Small intestine (tissue), 7 donors: ENCODE results near the gene RHBDD1. TPM values are rescaled to one million over a fixed set of nuclear protein-coding genes. Genes with fewer than 3 reads are reported as not detected.
A peak's percentile ranks its signal among the peaks of the same experiment; 100 is the strongest.

Source experiments
- DNase-seq, 2 donors: peaks; one replicate each; pipeline versions ENCODE4 v3.0.0 to v3.0.0-alpha.2; 2013
- FAIRE-seq: peaks from 2 replicates; lab custom pipeline; 2012; peaks lifted over from hg19 to GRCh38; lab: Jason Lieb, UNC
- H3K27ac ChIP-seq, 3 donors: one replicate each; pipeline ENCODE4 v1.5.1; 2013; ENCODE audit warnings: low read length in 2 of 3, mild to moderate bottlenecking in 2 of 3, control low read depth in 1 of 3, inconsistent platforms in 1 of 3, low read depth in 1 of 3, moderate library complexity in 1 of 3
- H3K27me3 ChIP-seq, 3 donors: one replicate each; pipeline ENCODE4 v1.6.1; 2013; ENCODE audit warnings: low read length in 3 of 3, inconsistent platforms in 1 of 3; ENCODE audit not compliant: control insufficient read depth in 3 of 3, insufficient read depth in 3 of 3
- H3K36me3 ChIP-seq, 3 donors: one replicate each; pipeline ENCODE4 v1.6.1; 2013; ENCODE audit warnings: low read length in 3 of 3, inconsistent platforms in 1 of 3, low read depth in 1 of 3, mild to moderate bottlenecking in 1 of 3, moderate library complexity in 1 of 3; ENCODE audit not compliant: control insufficient read depth in 3 of 3, insufficient read depth in 2 of 3
- H3K4me1 ChIP-seq, 3 donors: one replicate each; pipeline ENCODE4 v1.6.1; 2013; ENCODE audit warnings: low read length in 2 of 3, inconsistent platforms in 1 of 3, low read depth in 1 of 3, mild to moderate bottlenecking in 1 of 3, moderate library complexity in 1 of 3; ENCODE audit not compliant: control insufficient read depth in 3 of 3, insufficient read depth in 2 of 3
- H3K4me3 ChIP-seq, 3 donors: one replicate each; pipeline ENCODE4 v1.5.1; 2013; ENCODE audit warnings: low read length in 3 of 3, control low read depth in 1 of 3, inconsistent platforms in 1 of 3, low read depth in 1 of 3, mild to moderate bottlenecking in 1 of 3, moderate library complexity in 1 of 3
- H3K9me3 ChIP-seq, 2 donors: one replicate each; pipeline ENCODE4 v1.6.1; 2013; ENCODE audit warnings: low read depth in 1 of 2, low read length in 1 of 2; ENCODE audit not compliant: control insufficient read depth in 2 of 2, insufficient read depth in 1 of 2
- WGBS, 3 donors: extraction: QIAGEN DNeasy Blood & Tissue Kit; methylation state at CpG; one replicate each; pipeline ENCODE4 v1.1.7; 2013; 5-methylcytosine and 5-hydroxymethylcytosine counted together
- polyA plus RNA-seq, 4 donors: library from polyadenylated mRNA; stranded (reverse) in 3 of 4; unstranded in 1 of 4; fragments of 200-250 nt in 3 of 4; fragments of 120-200 nt in 1 of 4; gene quantifications; one replicate each; pipeline versions ENCODE4 v1.2.1 to v1.2.3, GENCODE V29; 2013
- donor health status: healthy with polysubstance abuse.
- donor health status: control.
- donor health status: control.
- donor health status: Bipolar disorder and iron deficiency.
- donor health status: healthy.

Gene RHBDD1
- polyA plus RNA-seq, 4 donors, result 3.1 to 23.4 (median 8.7) TPM

GRCh38 chr2:226792155-226792881 lies 43.5 kb upstream of the RHBDD1 start:
- FAIRE-seq (no peak), DNase-seq (peak; percentile 46 to 54)
- no peaks in the 10 kb centered on the region for H3K27me3 ChIP-seq
- H3K4me1 ChIP-seq, result peaks cover 2 to 45% (median 7%) of the 10 kb centered on the region in 3 donors
- peaks cover 0 to 2% of the 10 kb centered on the region in 2 donors for H3K9me3 ChIP-seq
- WGBS, 3 donors, result 44 to 54% (median 44%) methylated on average over 7 of the region's 7 CpGs
- peak overlapping the region in 2 of 3 donors; percentile 67 to 93 for H3K4me3 ChIP-seq
- H3K27ac ChIP-seq, result peak overlapping the region; percentile 92 to 94 (median 93)
- peaks cover 0 to 27% (median 0%) of the 10 kb centered on the region in 3 donors for H3K36me3 ChIP-seq

DNA sequence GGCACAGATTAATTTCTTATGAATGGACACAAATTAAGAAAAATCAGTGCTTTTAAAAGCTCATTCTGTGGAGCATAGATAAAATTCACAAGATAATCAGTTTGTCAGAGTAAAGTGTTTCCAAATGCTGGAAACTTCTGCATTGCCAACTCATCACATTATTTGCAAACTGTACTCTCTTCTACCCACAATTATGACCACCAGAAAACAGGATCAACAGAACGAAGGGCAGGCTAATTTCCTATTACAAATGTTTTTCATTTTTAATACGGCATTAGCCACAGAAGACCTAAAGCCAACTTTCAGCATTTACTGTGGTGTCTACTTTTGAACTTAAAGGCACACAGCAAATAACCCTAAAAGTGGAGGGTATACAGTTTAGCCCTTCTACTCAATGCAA lies 42.2 kb upstream of the RHBDD1 start:
- 45 to 71% (median 60%) methylated on average over 2 of the region's 2 CpGs for WGBS, 3 donors
- H3K9me3 ChIP-seq, result peaks cover 0 to 6% of the 10 kb centered on the region in 2 donors
- peak overlapping the region in 1 of 3 donors; percentile 92 for H3K27ac ChIP-seq
- DNase-seq (no peak), FAIRE-seq (no peak)
- H3K36me3 ChIP-seq, result peaks cover 0 to 39% (median 0%) of the 10 kb centered on the region in 3 donors
- no peaks in the 10 kb centered on the region for H3K27me3 ChIP-seq
- peak overlapping the region in 2 of 3 donors; percentile 31 to 65 for H3K4me3 ChIP-seq
- H3K4me1 ChIP-seq, result peaks cover 2 to 45% (median 7%) of the 10 kb centered on the region in 3 donors

- FAIRE-seq, result no peak
- peaks cover 0 to 39% (median 0%) of the 10 kb centered on the region in 3 donors for H3K36me3 ChIP-seq
- no peaks in the 10 kb centered on the region for H3K27me3 ChIP-seq
- peaks cover 2 to 44% (median 7%) of the 10 kb centered on the region in 3 donors for H3K4me1 ChIP-seq
- peak overlapping the region in 2 of 3 donors; percentile 31 to 65 for H3K4me3 ChIP-seq
- H3K9me3 ChIP-seq, result peaks cover 0 to 6% of the 10 kb centered on the region in 2 donors
- peak in 1 of 2 donors; percentile 50 for DNase-seq
- H3K27ac ChIP-seq, result peak overlapping the region in 1 of 3 donors; percentile 92
- WGBS, 3 donors, result 18 to 37% (median 31%) methylated on average over 4 of the region's 4 CpGs
Measured at GRCh38 chr2:226794196-226794661, 41.6 kb upstream of the RHBDD1 start.

GRCh38 chr2:226794751-226795171 lies 41.1 kb upstream of the RHBDD1 start:
- peak in 1 of 2 donors; percentile 48 for DNase-seq
- Histone ChIP-seq H3K36me3 (peaks cover 0 to 39% (median 0%) of the 10 kb centered on the region in 3 donors), H3K9me3 (peaks cover 0 to 6% of the 10 kb centered on the region in 2 donors), H3K4me3 (peak overlapping the region in 2 of 3 donors; percentile 20 to 65), H3K4me1 (peaks cover 2 to 39% (median 6%) of the 10 kb centered on the region in 3 donors), H3K27ac (peak overlapping the region in 2 of 3 donors; percentile 41 to 92), H3K27me3 (no peaks in the 10 kb centered on the region)
- WGBS, 3 donors, result 52 to 60% (median 52%) methylated on average over 9 of the region's 9 CpGs
- no peak for FAIRE-seq

GRCh38 chr2:226795281-226796011 lies 40.4 kb upstream of the RHBDD1 start:
- Histone ChIP-seq H3K27me3 (no peaks in the 10 kb centered on the region), H3K4me1 (peaks cover 0 to 39% (median 3%) of the 10 kb centered on the region in 3 donors), H3K4me3 (peak overlapping the region in 2 of 3 donors; percentile 4 to 65), H3K27ac (peak overlapping the region in 2 of 3 donors; percentile 41 to 92), H3K9me3 (peaks cover 0 to 6% of the 10 kb centered on the region in 2 donors), H3K36me3 (peaks cover 0 to 39% (median 0%) of the 10 kb centered on the region in 3 donors)
- FAIRE-seq, result no peak
- 72 to 89% (median 85%) methylated on average over 25 to 26 of the region's 26 CpGs for WGBS, 3 donors
- DNase-seq, result no peak

GRCh38 chr2:226796012-226796839 lies 39.6 kb upstream of the RHBDD1 start:
- no peak for FAIRE-seq
- peak overlapping the region in 2 of 3 donors; percentile 59 to 92 for H3K27ac ChIP-seq
- peaks cover 0 to 39% (median 0%) of the 10 kb centered on the region in 3 donors for H3K36me3 ChIP-seq
- peaks cover 0 to 38% (median 3%) of the 10 kb centered on the region in 3 donors for H3K4me1 ChIP-seq
- H3K27me3 ChIP-seq, result no peaks in the 10 kb centered on the region
- WGBS, 3 donors, result 80 to 88% (median 86%) methylated on average over 24 to 25 of the region's 25 CpGs
- H3K9me3 ChIP-seq, result peaks cover 0 to 6% of the 10 kb centered on the region in 2 donors
- no peak for DNase-seq
- H3K4me3 ChIP-seq, result peak overlapping the region in 2 of 3 donors; percentile 5 to 65

- Histone ChIP-seq H3K36me3 (peaks cover 0 to 39% (median 0%) of the 10 kb centered on the region in 3 donors), H3K27me3 (no peaks in the 10 kb centered on the region), H3K27ac (peak overlapping the region in 1 of 3 donors; percentile 59), H3K9me3 (peaks cover 0 to 6% of the 10 kb centered on the region in 2 donors), H3K4me1 (peaks cover 0 to 41% (median 3%) of the 10 kb centered on the region in 3 donors), H3K4me3 (peak overlapping the region in 2 of 3 donors; percentile 5 to 65)
- DNase-seq (peak in 1 of 2 donors; percentile 27), FAIRE-seq (no peak)
- 71 to 87% (median 78%) methylated on average over 14 to 17 of the region's 17 CpGs for WGBS, 3 donors
Measured at GRCh38 chr2:226796840-226797288, 39.0 kb upstream of the RHBDD1 start.
